Hepatocyte (in vitro differentiated cells): ENCODE data around the gene GPR37L1.

ENCODE experiments used
- CTCF ChIP-seq: fragments of 200-600 bp; sonication (generic); IDR thresholded peaks from 2 replicates; pipeline ENCODE4 v1.5.1; 2016; ENCODE audit warnings: antibody characterized with exemption, mild to moderate bottlenecking; ENCODE audit not compliant: poor library complexity
- EZH2 ChIP-seq: fragments of 200-600 bp; sonication (generic); IDR thresholded peaks from 2 replicates; pipeline ENCODE4 v1.6.1; 2016; ENCODE audit warnings: antibody characterized with exemption, mild to moderate bottlenecking, borderline replicate concordance

- TF ChIP-seq EZH2 (no peak), CTCF (peak; percentile 55)
Measured at GRCh38 chr1:202154766-202155477, 32.2 kb downstream of the GPR37L1 start.
